Erythroblast (primary cell): ENCODE measurements around the gene GPRC5D.

Experiments used
- DNase-seq, 2 experiments: peaks; one replicate each; lab custom pipeline; 2025; lab: John Stamatoyannopoulos, UW
- GATA1 ChIP-seq: IDR thresholded peaks from 2 replicates; pipeline ENCODE4 v1.6.1; 2011; ENCODE audit warnings: low read depth, mild to moderate bottlenecking, control low read depth, low read length, moderate library complexity
- POLR2A ChIP-seq: IDR thresholded peaks from 2 replicates; pipeline ENCODE4 v1.6.1; 2011; ENCODE audit warnings: mild to moderate bottlenecking, low read length

Gene GPRC5D

DNA sequence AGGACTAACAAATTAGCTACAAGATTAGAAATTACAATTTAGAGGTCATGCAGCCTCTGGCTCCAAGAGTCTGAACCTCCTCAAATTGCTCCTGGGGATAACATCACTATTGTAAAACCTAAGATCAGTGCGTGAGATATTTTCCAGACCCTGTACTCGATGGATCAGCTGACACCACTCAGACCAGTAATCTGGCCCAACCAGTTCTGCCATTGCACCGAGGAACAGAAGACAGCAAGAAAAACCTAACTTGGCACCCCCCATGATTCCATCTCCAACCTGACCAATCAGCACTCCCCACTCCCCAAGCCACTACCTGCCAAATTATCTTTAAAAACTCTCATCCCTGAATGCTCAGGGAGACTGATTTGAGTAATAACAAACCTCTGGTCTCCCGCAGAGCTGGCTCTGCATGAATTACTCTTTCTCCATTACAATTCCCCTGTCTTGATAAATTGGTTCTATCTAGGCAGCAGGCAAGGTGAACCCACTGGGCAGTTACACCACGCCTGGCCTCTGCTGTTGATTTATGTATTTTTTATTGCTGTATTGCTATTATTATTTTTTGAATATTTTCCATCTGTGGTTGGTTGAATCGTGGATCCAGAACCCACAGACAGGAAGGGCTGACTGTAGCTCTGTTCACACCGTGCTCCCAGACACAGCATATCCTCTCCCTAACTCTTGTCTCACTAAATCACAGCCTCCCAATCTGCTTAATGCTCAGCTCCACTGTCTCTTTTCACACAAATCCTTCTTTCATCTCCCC is 38.9 kb upstream of the GPRC5D start:
- no peak for TF ChIP-seq GATA1
- no peak for TF ChIP-seq POLR2A
- DNase-seq = no peak

DNA sequence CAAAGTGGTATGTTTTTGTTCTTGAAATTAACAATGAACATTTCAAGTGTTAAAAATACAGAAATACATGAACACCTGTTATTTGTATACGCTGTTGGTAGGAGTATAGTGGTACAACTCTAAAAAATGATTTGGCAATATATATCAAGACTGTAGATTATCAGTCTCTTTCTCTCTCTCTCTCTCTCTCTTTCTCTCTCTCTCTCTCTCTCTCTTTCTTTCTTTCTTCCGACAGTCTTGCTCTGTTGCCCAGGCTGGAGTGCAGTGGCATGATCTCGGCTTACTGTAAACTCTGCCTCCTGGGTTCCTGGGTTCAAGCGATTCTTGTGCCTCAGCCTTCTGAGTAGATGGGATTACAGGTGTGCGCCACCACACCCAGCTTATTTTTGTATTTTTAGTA is 35.5 kb upstream of the GPRC5D start:
- no peak for DNase-seq
- TF ChIP-seq POLR2A (no peak), GATA1 (no peak)

DNA sequence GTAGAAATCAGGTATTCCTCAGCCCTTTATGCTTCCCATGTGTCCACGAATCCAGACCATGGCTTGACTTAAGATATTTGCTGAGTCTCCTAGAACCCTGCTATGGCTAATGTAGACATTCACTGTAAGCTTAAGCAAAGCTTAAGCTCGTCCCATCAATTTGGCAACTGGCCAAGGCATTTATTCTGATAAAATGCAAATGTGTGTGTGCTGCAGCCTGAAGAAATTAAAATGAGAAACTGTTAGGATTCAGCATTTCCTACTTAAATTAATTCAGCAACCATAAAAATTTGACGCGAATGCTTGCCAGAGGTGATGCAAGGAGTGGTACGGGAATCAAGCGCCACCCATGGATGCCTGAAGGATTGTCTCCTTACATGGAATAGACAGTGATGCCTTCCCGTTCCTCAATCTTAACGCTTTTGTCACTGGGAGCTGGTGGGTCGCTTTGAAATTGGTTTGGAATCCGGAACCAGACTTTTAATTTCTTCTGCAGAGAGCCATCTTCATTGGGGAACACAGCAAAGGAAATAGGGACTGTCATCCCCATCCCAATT is 34.9 kb upstream of the GPRC5D start:
- no peak for TF ChIP-seq GATA1
- TF ChIP-seq POLR2A = no peak

DNA sequence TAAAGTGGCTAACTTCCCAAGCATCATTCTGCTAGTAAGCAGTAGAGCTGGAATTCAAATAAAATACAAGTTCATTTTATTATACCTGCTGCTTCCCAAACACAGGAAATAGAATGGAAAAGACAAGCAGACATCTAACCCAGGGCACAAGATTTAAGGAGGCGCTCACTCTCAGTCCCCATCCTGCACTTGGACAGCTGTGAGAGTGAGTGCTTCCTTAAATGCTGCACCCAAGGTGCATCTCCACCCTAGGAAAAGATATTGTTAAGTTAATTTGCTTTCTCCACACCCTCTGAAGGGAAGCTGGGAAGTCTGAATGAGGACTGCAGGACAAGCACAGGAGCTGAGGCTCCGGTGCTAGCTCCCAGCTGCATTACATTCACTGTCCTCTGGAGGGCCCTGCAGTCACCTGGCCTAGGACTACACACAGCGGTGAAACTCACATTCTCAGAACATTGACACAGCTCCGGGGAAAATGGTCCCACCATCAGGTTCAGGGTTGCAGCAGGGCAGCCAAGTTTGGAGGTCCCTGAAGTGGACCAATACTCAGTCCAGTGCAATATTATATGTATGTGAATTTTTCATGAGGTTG is 33.9 kb upstream of the GPRC5D start:
- TF ChIP-seq GATA1 = no peak
- no peak for TF ChIP-seq POLR2A
- DNase-seq = peak; percentile 61 to 70

More for the DNA sequence above, 34.9 kb upstream of the GPRC5D start:
- peak; percentile 60 to 78 for DNase-seq

DNA sequence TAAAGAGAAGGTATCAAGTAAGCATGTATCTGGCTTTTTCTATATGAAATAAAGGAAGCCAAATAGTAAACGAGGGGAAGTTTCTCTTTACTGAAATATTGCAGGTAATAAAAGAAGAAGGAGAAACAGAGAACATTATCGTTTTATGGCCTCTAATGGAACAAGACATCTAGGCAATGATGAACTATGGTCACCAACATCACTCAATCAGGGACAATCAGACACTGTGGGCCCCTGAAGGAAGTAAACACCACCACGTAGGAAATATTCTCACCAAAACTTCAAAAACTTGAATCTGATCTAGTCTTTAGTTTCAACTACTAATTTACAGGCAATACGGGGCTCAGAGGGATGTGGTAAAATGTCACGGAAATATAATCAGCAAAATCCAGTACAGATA is 32.2 kb upstream of the GPRC5D start:
- TF ChIP-seq GATA1 = no peak
- no peak for TF ChIP-seq POLR2A
- no peak for DNase-seq

DNA sequence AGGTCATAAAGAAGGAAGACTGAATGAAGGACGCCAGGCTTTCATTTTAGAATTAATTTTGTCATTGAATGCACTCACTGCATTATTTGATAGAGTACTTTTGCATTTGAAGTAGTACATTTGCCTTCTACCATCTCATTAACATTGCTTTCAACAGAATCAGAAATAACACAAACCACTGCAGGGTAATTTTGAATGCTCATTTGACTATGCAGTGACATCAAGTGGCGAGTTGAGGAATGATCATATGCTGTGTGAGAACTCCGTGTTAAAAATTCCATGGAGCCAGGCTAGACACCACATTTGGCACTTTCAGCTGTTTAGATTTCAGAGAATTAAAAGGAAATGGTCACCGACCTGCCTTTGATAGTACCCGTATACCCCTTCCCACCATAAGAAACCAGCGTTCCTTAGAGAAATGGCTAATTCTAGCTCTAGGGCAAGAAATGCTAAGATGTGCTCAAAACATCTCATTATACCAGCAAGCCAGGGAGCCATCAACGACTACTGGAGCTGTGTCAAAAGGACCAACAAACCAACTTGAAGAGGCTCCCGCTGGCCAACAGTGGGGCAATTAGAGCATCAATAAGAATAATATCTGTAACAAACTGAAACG is 31.6 kb upstream of the GPRC5D start:
- TF ChIP-seq GATA1 = no peak
- no peak for TF ChIP-seq POLR2A
- DNase-seq = peak; percentile 24 to 52

DNA sequence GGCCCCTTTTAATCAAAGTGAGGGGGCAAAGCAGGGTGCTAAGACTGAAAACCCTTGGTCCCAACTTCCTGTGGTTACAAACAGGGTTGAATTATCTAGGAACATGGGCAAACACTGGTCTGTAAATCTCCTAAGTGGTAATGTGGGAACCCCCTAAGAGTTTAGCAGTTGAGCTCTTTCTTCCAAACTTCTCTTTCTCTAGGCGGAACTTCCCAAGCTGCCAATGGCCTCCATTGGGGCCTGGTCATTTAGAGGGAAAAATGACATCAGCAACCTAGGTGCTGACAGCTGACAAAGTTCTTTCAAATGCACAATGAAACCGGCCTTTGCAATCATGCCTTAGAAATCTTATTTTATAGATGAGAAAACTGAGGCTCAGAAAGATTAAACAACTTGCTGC is 30.4 kb upstream of the GPRC5D start:
- no peak for DNase-seq
- no peak for TF ChIP-seq GATA1
- no peak for TF ChIP-seq POLR2A

DNA sequence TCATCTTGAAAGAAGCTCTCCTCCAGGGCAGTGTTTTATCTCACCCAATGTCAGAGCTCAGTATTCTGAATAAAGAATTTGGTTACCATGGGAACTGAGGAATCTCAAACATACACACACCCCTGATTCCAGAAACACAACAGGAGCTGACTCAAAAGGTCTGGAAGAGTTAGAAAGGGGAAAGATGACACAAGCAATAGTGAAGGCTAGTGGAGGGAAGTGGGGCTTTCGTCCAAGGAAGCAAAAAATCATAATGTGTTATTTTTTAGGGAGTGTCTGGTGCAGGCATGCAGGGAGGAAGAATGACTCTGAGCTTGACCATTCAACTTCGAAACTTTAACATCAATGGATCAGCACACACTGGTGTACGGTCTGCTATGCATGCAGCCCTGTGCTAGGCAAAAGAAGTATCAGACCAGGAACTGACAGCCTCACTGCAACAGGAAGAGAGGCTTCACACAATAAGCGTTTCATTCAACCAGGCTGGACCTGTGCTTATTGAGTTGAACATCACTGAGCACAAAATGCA is 27.8 kb upstream of the GPRC5D start:
- TF ChIP-seq GATA1 (no peak), POLR2A (no peak)
- peak in 1 of 2 experiments; percentile 54 for DNase-seq

DNA sequence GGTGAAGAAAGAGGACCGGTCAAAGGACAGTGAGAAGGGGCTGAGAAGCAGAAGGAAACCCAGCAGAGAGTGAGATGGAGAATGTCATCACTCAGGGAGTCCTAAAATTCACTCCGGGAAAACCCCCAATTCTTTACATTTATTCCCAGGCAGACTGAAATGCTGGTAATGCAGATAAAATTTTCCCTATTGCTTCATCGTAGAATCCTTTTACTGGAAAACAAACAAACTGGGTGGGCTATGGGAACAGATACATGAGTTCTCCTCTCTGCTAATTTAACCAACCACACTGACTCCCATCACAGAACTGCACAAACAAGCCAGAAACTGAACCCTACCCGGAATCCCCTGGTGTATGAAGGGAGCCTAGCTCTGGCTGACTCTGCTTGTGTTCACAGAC is 27.2 kb upstream of the GPRC5D start:
- no peak for TF ChIP-seq POLR2A
- TF ChIP-seq GATA1 = no peak
- no peak for DNase-seq

DNA sequence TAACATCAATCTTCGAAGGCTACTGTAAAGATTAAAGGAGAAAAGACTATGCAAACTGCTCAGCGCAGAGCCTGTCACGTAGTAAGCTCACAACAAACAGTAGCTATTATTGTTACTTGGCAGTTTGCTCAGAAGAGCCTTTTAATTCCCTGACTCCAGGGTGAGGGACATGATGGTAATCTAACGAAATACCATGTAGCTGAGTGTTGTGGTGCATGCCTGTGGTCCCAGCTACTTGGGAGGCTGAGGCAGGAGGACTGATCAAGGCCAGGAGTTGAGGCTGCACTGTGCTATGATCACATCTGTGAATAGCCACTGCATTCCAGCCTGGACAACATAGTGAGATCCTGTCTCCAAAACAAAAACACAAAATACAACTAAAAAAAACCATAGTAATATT is 25.3 kb upstream of the GPRC5D start:
- TF ChIP-seq GATA1 (no peak), POLR2A (no peak)
- no peak for DNase-seq

DNA sequence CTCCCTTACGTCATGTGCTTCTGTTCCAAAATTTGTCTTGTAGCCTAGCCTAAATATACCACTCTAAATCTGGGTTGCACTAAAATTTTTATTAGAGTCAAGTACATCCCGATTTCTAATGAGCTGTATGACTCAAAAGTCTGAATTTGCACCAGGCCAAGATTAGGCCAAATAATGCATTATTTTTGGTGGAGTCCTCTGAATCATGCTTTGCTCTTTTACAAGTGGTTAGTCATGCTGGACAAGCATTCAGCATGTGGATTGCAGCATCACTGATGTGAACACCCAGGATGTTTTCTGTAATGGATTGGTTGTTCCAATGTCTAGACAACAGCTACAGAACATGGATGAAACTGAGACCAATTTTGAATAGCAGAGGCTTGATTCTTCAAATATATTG is 24.4 kb upstream of the GPRC5D start:
- DNase-seq = peak in 1 of 2 experiments; percentile 24
- TF ChIP-seq POLR2A (no peak), GATA1 (no peak)

DNA sequence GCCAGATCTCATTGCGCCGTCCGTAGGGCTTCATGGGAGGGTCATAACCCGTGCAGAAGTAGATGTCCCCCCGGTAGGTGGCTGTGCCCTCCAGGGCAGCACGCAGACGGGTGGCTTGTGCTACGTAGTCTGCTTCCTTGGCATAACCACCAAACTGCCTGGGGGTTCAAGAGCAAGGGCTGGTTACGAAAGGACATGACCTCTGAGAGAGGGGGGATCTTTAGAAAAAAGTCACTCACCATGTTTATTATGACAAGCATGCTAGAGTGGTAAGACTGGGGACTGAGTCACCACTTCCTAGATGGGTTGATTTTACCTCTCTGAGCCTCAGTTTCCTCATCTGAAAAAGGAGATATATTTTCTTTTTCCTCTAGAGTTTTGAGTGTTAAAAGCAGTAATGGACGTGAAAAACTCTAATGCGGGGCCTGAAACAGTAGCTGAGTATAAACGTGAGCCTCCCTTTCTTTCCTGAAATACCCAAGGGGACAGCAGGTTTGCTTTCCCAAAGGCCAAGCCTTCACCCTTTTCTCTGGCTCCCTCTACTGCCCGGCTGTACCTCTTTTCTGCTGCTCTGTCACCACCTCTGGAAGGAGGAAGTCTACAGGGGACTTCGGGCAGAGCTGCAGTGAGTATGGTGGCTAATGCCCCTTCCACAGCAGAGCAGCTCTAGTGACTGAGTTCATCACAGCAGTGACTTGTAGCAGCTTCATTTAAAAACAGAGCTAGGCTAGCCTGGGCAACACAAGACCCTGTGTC is 23.5 kb upstream of the GPRC5D start:
- TF ChIP-seq GATA1 (no peak), POLR2A (no peak)
- DNase-seq = peak in 1 of 2 experiments; percentile 31

DNA sequence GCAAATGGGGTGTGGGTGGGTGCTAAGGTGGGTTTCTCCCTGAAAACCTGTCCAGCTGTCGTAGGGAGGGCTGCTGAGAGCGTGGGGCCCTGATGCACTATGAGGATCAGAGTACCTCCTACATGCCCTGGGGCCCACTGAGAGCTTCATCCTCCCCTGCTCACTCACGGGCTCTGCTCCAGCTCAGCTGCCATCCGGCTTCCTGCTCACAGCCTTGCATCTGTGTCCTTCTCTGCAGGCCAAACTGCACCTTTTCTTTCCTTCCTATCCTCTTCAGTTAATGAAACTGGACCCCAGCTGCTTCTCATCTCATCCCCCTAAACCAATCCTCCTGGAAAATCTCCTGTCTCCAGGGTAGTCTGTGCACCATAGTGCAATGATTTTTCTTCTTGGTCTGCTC is 22.2 kb upstream of the GPRC5D start:
- DNase-seq = no peak
- TF ChIP-seq POLR2A (no peak), GATA1 (no peak)

DNA sequence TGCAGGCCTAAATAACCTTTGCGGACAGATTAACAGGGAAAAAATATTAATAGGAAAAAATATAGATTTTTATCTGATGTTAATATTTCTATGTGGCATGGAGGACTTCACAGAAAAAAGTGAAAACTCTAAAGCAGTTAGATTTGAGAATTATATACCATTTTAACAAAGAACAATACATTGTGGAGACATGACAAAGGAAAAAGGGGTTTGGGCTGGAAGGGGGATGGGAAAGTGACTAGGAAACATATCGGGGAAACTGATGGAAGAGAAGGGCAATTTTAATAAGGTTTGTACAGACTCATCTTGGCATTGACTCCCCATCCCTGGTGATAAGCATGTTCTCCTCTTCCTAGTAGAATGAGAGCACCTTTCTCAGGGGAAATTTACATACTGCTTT is 21.0 kb upstream of the GPRC5D start:
- DNase-seq = no peak
- TF ChIP-seq GATA1 (no peak), POLR2A (no peak)
